H1 (cell line): ENCODE results near the gene SELENOF. TPM values are rescaled to one million over a fixed set of nuclear protein-coding genes. Genes with fewer than 3 reads are reported as not detected.

Experiments
- EZH2 ChIP-seq: fragments of 200-600 bp; sonication (generic); IDR thresholded peaks from 2 replicates; pipeline ENCODE4 v1.7.1; 2012; ENCODE audit warnings: low read depth, mild to moderate bottlenecking, moderate library complexity, low read length, inconsistent platforms; ENCODE audit not compliant: severe bottlenecking
- polyA plus RNA-seq, 7 experiments: library from polyadenylated mRNA; depleted of rRNA in 3 of 7; stranded (reverse) in 5 of 7; unstranded in 2 of 7; fragments of >200 nt in 5 of 7; fragments of 200-250 nt in 2 of 7; gene quantifications; 1 replicate in 5 of 7; 2 replicates in 1 of 7; 4 replicates in 1 of 7; pipeline versions ENCODE4 v1.2.1 to v1.2.3, GENCODE V29; 2011 to 2013; ENCODE audit warnings: missing spikeins in 2 of 7, mixed read lengths in 2 of 7
- total RNA-seq: library from RNA; stranded (reverse); fragmentation: NEBNext Ultra II Directional; extraction: Animal tissue kit (Norgen Biotek cat#: 25700); gene quantifications from 2 replicates; pipeline ENCODE4 v1.2.1, GENCODE V29; 2021

The SELENOF gene
- total and polyA plus RNA-seq, 2 of the 8 experiments (the other 6 are each of a cell fraction or from before 2014, with no cell fraction given): 70.7 to 163 TPM

GRCh38 chr1:86957221-86957620 is 43.3 kb upstream of the SELENOF start (continued):
- TF ChIP-seq EZH2: no peak
- TF ChIP-seq, all 59 proteins: peak for 0
